Activated naive CD4-positive, alpha-beta T cell treated with anti-CD3 and anti-CD28 coated beads, Interleukin-2, amount 10 ng/mL, durations not matched to agents 5 hours and 36 hours (primary cell): ENCODE measurements around the gene GON7. TPM values are rescaled to one million over a fixed set of nuclear protein-coding genes. Genes with fewer than 3 reads are reported as not detected.

Experiments used
- total RNA-seq, 2 experiments: library from RNA; stranded (reverse); gene quantifications; one replicate each; pipeline ENCODE4 v1.2.3, GENCODE V29; 2021

The GON7 gene
- total RNA-seq, result 10 to 100 TPM; 15.2 to 18.1 TPM

GRCh38 chr14:93206793-93207467, at the start of gene GON7, which contains the start of gene UBR7:
Gene GON7 (minus strand): TSS chr14:93207065. CDS start chr14:93207037, 28 bp downstream.
Gene UBR7 (plus strand): TSS chr14:93207256. CDS start chr14:93207292, 36 bp downstream.

DNA sequence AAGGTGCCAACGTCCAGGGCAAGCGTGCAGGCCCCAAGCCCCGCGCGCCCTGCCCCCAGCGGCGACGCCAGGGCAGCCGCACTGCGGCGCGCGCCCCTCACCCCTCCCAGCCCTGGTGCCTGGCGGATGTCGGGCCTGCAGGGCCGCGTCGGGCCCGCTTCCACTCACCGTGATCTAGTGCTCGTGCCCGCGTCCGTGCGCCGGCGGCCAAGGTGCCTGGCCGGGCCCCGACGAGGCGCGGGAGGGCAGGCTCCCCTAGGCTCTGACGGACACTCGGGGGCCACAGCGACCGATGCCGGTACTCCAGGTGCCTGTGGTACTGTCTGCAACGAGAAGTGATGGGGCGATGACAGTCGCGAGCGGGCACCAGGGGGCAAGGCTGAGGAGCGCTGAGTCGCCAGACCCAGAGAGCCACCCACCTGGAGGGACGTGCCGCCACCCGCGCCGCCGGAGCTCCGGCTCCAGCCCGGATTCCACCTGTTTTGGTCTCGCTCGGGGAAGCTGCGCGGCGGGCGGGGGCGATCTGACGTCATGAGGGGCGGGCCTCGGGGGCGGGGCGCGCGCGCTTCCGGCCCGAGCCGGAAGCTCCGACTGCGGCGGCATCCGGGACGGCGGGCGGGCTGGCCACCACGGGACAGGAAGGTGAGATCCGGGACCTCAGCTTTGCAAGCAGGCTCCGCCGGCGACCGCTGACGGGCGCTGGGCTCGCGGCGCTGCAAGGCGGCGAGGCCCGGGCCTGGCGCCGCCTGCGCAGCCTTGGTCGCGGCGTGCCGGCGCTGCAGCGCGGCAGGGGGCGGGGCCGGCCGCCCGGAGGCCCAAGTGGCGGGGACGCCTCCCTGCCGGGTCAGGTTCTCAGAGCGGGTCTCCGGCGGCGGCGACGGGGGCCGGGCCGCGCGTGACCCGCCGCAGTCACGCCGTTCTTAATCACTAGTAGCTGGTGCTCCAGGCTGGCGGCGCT, 22.2 kb downstream of the GON7 start, which contains the start of the genes LYSET and MOAP1:
TSS of gene LYSET (plus strand) at position 927 of the 958 bp plus-strand sequence. CDS start 89 bp downstream, outside the sequence.
TSS of gene MOAP1 (minus strand) at position 507 of the 958 bp plus-strand sequence. CDS start 655 bp downstream, outside the sequence.

Other genes with a start within 250 kb of the GON7 start
- gene ITPK1, start 91.1 kb downstream of the GON7 start, total RNA-seq, result 10 to 100 TPM; 53.9 to 57.9 TPM
- 10 to 100 TPM; 28.7 to 29.5 TPM for gene MOAP1, start 22.2 kb downstream of the GON7 start, total RNA-seq
- gene LYSET, start 21.7 kb downstream of the GON7 start, total RNA-seq, result 10 to 100 TPM in 1 of 2 experiments, 1 to 10 TPM in 1; 9.6 to 10.7 TPM
- gene UBR7, start 191 bp upstream of the GON7 start, total RNA-seq, result 10 to 100 TPM; 34.1 to 36.3 TPM
- gene BTBD7, start 126.0 kb upstream of the GON7 start, total RNA-seq, result 10 to 100 TPM; 18.0 to 22.5 TPM
- gene COX8C, start 140.1 kb upstream of the GON7 start, total RNA-seq, result not detected
- not detected for gene UNC79, start 223.9 kb upstream of the GON7 start, total RNA-seq